Spleen (tissue), 7 donors: ENCODE measurements around the gene RNGTT.

Source experiments
- CTCF ChIP-seq, 11 experiments: fragments of 200-600 bp in 7 of 11; fragments of 450-650 bp in 4 of 11; sonication (generic) in 4 of 11; IDR thresholded peaks in 8 of 11; conservative IDR thresholded peaks in 3 of 11; 1 replicate in 7 of 11; 2 replicates in 4 of 11; pipeline versions ENCODE4 v1.4.0 to v1.8.0; 2016 to 2021; ENCODE audit warnings: antibody characterized with exemption in 11 of 11, inconsistent platforms in 4 of 11, mild to moderate bottlenecking in 1 of 11
- POLR2A ChIP-seq, 3 donors: fragments of 450-650 bp; IDR thresholded peaks; one replicate each; pipeline ENCODE4 v1.5.1; 2017; ENCODE audit warnings: antibody characterized with exemption in 3 of 3, mild to moderate bottlenecking in 1 of 3
- donor health status: DM: no; HTN: no; CAD: no; lungs with moderate emphysema.
- donor health status: DM: no; HTN: no; CAD: no.
- donor health status: DM: no; HTN: no; CAD: no.

GRCh38 chr6:88989215-88989614 lies 25.8 kb upstream of the RNGTT start:
- TF ChIP-seq CTCF (IDR thresholded peaks at IDR 0.05 in 8 of 11, conservative IDR thresholded peaks at IDR 0.05 in 3 of 11) (no peak), POLR2A (IDR thresholded peaks at IDR 0.05) (no peak)
